Measurements from ENCODE around the gene DUS2.
"Not testable (repeated sequence)": the region's sequence is repeated elsewhere in the genome, so short reads cannot be mapped to it uniquely, and the experiment has no call there.

GRCh38 chr16:67998231-67998778 is 24.8 kb upstream of the DUS2 start:
- not testable (repeated sequence) for TF ChIP-seq CTCF (optimal IDR thresholded peaks at IDR 0.05 in 1 of 3, IDR thresholded peaks at IDR 0.05 in 1 of 3, conservative IDR thresholded peaks at IDR 0.05 in 1 of 3; ENCODE audit: extremely low read depth in 1 of 3, insufficient read depth in 2 of 3, low read length in 3 of 3); EZH2 (IDR thresholded peaks at IDR 0.05; ENCODE audit: low read length)
